GM21737 (cell line): ENCODE measurements around the gene VPS33B.
A peak's percentile ranks its signal among the peaks of the same experiment; 100 is the strongest.
"Not testable (repeated sequence)": the region's sequence is repeated elsewhere in the genome, so short reads cannot be mapped to it uniquely, and the experiment has no call there.

Source experiments
- ATAC-seq: cut with Tn5 transposase; IDR thresholded peaks from one replicate; pipeline ENCODE4 v1.9.1; 2021; ENCODE audit warnings: mild to moderate bottlenecking, moderate library complexity; ENCODE audit not compliant: unreplicated experiment

The VPS33B gene

DNA sequence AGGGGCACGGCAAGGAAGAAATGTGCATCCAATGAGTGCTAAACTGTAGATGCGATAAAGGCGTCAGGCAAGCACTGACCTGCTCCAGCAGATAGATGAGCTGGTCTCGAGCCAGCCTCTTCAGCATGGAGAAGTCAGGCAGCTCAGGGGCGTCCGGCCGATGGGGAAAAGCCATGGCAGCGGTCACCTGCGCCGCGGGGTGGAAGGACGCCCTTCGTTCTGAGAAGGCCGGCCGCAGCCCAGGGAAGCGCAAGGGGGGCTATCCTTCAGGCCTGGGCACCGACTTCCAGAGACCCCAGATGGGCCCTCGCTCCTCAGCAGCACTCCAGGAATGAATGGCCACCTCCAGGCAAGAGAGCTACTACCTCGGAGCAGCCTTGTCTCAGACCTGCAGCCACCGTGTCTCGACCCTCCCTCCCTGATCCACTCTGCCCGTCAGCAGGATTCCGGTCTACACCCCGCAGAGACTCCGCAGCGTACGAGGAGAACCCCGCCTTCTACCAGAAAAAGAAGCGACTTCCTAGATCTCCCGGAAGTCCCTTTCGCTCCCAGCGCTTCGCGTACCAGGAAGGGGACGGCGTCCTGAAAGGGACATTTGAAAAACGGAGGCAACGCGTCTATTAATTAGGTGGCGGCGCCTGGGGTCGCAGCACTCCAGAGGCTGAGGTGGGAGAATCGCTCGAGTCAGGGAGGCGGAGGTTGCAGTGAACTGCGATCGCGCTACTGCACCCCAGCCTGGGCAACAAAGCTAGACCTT lies at the start of gene VPS33B:
TSS of gene VPS33B (minus strand) at position 520 of the 757 bp plus-strand sequence. CDS start at position 175, 345 bp downstream.
- peak; percentile 55 for ATAC-seq

DNA sequence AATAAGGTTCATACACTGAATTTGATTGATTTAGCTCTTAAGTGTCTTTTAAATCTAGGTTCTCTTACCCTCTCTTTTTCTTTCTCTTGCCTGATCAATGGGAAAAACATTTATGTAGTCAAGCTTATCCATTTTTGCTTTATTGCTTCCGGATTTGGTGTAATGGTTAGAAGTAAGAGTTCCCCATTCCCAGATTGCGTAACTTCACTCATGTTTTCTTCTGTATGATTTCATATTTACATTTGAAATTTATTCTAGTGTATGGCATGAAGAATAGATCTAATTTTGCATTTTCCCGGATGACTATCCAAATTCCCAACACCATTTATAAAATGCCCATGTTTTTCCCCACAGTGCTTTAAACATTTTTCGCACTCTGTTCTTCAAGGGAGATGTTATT lies 49.8 kb upstream of the VPS33B start:
- ATAC-seq = no peak

DNA sequence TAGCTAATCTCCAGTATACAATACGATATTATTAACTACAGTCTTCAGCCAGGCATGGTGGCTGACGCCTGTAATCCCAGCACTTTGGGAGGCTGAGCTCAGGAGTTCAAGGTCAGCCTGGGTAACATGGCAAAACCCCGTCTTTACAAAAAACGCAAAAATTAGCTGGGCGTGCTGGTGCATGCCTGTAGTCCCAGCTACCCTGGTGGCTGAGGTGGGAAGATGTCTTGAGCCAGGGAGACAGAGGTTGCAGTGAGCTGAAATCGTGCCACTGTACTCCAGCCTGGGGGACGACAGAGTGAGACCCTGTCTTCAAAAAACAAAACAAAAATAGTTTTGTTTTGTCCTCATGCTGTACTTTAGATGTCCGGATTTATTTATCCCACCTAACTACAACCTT lies 48.5 kb upstream of the VPS33B start:
- no peak for ATAC-seq

DNA sequence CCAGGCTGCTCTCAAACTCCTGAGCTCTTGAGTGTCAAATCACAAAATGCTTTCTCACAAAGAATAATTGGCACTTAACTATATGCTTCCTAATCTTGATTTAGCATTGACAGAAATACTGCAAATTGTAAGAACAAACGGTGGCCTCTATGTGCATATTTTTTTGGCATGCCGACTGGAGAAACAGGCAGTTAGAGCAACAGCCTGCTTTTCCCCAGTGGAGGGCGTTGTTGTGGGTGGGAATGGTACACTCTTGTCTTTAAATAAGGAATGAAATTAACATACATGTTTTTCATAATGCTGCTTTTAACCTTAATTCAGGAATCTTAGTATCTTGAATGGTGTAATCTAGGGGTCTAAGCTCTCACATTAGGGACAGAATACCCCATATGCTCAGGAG lies 46.6 kb upstream of the VPS33B start:
- ATAC-seq = no peak

DNA sequence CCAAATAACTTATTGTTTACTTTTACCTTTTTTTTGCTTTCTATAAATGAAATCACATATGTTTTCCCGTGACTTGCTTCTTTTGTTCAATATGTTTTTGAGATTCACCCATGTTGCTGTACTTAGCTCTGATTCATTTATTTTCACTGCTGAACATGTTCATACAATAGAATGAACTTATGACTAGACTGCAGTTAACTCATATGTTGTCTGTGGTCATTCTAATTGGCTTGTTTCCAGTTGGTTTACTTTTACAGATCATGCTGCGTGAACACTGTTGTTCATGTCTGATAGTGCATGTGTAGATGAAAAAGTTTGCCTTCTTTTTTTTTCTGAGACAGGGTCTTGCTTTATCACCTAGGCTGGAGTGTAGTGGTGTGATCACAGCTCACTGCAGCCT lies 46.0 kb upstream of the VPS33B start:
- ATAC-seq = no peak

DNA sequence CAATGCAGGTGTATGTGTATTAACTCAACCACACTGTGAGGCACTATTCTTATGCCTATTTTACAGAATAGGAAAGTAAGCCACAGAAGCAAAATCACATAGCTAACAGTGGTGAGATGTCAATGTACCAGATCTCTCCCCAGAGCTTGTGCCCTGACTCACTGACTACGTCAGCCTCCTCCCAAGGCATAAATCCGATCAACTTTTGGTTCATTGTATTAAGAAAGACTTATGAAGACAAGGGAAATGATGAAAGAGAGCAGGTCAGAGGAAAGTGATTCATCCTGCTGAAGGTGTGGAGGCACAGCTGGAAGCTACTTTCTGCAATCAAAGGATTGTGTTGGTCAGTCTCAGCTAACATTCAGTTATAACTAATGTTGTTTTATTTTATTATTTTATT lies 44.6 kb upstream of the VPS33B start:
- no peak for ATAC-seq

DNA sequence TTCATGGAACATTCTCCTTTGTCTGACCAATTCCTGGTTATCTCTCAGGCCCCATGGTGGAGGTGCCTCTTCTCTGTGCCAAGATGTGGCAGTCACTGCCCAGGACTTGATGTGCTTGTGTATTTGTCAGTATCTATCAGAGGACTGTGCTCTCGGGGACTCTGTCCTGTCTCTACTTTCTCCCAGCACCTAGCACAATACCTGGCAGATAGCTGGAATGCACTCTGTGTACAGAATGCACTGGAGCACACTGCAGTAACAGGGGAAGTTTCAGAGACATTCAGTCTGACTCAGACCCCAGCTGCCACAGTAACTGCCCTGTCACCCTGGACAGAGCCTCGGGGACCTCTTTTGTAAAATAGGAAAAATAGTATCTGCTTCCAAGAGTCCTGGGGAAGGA lies 43.1 kb upstream of the VPS33B start:
- no peak for ATAC-seq

DNA sequence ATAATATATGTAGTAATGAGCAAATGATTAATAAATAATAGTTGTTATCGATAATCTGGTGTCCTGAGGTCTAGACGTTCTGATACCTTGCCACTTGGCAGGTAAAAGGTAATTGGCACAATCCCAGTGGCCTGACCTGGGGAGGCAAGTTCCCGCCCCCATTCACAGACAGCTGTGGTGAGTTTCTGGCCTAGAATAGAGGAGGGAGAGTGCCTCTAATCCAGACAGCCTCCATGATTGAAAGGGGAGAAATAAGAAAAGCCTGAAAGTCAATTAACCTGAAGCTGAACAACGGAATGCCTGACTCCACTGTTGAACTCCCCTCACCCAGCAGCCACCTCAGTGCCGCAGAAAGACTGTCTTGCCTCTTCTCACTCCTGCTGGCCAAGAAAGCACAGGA lies 39.6 kb upstream of the VPS33B start:
- ATAC-seq = no peak

DNA sequence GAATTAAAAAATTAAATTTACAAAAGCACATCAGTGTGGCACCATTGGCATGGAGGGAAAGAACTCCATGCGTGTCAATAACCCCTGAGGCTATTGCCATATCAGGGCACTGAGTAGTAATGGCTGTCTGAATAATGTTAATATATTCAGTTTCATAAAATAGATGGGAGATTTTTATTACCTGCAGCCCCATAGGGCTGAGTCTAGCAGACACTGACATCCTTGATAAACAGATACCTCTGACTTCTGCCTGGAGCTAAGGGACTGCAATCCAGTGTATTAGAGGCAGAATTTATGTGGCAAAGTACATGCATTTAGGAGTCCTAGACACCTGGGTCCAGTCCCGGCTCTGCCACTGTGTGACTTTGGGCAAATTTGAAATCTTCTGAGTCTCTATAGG lies 38.8 kb upstream of the VPS33B start:
- no peak for ATAC-seq

DNA sequence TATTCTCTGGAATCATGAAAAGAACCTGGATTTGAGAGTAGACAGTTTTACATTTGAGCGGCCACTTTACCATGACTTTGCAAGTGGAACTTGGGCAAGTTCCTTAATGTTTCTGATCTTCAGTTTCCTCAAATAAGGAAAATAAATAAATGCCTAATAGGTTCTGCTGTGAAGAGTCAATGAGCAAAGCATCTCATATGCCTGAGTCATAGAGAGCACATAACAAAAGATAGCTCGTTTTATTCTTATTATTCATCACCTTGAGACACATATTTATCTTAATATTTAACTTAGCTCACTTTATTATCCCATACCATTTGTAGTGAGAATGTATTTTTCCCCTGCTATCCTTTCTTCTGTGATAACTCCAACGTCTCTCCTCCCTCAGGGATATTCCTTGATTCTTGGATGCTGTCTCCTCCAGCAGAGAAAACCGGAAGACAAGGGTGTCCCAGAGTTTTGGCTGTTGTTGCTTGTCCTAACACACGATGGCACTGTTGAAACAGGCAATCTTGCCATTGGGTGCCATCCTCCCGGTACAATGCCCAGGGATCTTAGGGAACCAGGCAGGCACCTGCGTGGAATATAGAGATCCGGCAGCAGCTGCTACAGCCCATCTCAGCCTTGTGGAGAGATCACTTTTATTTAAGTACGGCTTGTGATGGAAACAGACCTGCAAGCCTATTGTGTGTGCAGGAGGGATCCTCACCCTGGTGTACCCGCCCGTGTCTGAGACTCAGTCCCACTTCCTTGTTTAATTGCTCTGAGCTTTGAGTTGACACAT lies 33.3 kb upstream of the VPS33B start:
- no peak for ATAC-seq

DNA sequence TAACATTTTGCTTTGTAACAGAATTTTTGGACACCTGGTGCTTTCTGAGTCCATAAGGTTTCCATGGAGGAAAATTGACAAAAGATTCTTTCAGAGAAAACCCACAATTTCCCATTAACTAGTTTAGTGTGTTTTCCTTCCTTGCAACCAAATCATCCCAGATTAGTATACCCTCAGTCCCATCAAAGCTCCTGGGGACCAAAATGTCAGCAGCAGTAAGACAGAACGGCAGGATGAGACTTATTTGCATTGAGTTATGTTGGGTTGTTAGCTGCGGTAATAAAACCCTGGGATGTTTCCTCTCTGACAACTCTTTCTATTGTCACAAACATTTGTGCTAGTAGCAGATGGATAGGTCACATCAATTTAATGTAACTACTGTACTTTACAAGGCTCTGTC lies 32.4 kb upstream of the VPS33B start:
- no peak for ATAC-seq

DNA sequence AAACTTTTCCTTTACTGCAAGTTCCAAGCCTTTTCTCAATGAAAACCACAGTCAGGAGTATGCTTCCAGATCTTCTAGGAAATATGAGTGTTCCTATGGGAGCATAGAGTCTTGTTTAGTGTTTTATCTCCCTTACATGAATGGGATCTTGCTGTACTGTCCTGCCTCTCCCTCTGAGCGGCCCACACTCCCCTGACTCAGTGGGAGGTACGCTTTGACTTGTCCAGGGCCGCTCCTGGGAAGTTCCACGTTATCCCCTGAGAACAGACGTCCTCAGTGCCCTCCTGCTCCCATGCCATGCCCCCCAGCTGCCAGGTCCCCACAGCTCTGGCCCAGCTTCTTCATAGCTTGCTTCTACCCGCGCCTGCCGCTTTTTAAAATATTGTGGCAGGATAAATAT lies 28.9 kb upstream of the VPS33B start:
- no peak for ATAC-seq

DNA sequence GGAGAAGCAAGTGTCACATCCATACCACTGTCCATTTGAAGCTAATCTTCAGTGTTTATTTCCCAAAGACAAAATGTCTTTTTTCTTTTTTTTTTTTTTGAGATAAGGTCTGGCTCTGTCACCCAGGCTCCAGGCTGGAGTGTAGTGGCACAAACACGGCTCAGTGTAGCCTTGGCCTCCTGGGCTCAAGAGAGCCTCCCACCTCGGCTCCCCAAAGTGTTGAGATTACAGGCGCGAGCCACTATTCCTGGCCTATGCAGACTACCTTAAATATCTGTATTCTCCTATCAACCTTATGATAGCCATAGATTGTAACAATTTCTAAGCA lies 27.7 kb upstream of the VPS33B start:
- no peak for ATAC-seq

DNA sequence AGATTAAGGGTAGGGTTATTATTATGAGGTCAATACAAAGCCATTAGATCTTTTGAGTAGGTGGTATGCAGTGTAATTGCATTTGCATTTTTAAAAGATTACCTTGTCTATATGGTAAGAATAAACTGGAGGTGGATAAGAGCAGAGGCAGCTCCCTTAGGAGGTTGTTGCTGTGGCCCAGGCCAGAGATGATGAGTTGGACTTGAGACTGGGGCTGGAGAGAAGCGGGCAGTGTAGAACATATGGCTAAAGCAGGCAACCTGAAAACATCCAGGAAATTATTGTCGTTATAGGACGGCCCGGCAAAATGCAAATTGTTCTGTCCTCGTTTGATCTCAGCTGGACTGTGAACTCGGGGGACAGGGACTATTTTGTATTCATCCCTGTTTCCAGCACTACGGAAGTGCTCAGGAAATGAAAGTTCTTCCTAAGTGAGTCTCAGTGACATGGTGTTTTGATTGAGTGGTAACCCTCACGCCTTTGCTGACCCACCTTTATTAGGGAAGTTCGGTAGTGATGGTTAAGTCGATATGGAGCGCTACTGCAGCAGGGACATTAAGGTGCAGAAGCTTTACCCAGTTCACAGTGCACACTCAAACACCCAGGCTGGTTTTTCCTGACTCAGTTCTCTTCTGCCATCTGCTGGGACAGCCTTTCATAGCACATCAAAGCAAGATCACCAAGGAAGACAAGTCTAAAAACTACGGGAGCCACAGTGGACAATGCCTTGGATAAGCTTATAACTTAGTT lies 27.2 kb upstream of the VPS33B start:
- no peak for ATAC-seq

DNA sequence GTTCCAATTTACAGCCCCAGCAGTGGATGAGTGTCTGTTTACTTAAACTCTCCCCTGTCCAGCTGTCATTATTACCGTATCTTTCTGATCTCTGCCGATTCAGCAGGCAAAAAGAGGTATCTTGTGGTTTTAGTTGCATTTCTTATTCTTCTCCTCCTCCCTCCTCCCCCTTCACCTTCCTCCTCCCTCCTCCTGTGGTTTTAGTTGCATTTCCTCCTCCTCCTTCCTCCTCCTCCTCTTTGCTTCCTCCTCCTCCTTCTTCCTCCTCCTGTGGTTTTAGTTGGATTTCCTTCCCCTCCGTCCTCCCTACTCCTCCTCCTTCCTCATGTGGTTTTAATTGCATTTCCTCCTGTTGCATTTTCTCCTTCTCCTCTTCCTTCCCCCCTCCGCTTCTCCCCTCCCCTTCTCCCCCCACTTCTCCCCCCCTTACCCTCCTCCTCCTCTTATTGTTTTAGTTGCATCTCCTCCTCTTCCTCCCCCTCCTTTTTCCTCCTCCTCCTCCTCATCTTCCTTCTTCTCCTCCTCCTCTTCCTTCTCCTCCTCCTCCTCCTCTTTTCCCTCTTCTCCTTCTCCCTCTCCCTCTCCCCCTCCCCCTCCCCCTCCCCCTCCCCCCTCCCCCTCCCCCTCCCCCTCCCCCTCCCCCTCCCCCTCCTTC lies 25.3 kb upstream of the VPS33B start:
- no peak for ATAC-seq

DNA sequence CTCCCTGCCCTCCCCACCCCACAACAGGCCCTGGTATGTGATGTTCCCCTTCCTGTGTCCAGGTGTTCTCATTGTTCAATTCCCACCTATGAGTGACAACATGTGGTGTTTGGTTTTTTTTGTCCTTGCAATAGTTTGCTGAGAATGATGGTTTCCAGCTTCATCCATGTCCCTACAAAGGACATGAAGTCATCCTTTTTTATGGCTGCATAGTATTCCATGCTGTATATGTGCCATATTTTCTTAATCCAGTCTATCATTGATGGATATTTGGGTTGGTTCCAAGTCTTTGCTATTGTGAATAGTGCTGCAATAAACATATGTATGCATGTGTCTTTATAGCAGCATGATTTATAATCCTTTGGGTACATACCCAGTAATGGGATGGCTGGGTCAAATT lies 23.7 kb upstream of the VPS33B start:
- not testable (repeated sequence) for ATAC-seq

DNA sequence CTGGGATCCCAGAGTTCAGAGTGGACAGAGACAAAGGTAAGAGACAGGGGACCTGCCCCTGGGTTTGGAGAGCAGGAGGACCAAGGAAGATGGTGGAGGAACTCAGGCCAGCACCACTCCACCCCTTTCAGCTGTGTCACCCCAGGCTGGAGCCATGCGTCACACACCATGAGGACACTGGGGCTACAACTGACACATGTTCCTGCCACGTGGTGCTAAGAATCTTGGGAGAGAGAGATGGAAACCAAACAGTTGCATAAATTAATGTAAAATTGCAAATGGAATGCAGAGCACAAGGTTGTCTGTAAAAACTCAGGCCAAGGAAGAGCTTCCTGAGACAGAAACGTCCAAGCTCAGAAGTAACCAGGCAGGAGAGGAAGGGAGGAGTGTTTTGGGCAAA lies 22.7 kb upstream of the VPS33B start:
- ATAC-seq = no peak

DNA sequence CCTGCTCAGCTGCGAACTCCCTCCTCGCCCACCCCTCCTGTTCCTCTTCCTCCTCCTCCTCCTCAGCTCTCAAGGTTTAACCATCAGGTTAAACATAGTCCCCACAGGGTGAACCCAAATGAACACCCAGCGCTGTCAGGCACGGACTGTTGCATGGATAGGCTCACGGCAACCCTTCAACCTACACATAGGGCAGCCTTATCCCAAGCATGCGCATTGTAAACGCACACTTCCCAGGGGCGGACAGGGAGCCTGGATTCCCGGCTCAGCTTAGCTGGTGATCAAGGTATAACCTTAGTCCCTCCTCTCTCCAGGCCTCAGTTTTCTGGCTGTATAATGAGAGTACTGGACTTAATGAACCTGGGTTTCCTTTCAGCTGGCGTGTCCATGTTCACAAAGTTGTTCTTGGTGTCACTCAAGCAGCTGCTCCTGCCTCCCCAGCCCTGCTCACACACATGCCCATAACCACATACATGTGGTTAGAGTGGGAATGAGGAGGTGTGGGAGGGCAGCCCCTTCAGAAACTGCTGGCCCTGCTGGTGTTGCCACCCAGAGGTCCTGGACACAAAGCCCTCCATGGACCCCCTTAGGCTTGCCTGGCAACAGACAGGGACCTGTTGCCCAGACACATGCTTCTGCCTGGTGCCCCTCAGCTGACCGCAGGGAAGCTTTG lies 20.9 kb upstream of the VPS33B start:
- no peak for ATAC-seq

DNA sequence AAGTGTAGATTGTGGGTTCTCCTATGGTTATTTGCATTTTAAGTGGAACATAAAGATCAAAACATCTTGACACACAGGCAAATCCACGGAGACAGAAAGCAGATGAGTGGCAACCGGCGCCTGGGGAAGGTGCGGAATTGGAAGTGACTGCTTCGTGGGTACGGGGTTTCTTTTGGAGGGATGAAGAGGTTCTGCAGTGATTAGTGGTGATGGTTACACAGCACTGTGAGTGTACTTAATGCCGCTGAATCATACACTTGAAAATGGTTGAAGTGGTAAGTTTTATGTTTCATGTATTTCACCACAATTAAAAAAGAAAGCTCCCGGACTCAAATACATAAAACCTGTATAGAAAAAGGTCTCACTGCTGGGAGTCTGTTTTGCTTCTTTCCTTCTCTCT lies 18.5 kb upstream of the VPS33B start:
- no peak for ATAC-seq

DNA sequence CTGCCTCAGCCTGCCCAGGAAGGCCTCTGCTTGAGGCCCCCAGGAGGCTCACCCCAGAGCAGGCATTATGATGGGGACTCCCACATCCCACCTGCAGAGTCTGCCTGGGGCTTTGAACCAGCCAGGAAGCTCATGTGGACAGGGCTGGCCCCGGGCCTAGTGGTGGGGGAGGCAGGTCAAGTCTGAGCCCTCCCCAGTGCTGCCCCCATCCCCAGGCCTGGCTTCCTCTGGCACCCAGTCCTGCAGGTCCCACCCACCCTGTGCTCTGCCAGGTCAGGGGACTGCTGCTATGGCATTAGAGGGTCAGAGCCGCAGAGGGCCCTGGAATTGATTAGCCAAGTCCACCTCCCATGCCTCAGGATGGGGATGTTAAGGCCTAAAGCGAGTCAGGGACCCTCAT lies 17.6 kb upstream of the VPS33B start:
- no peak for ATAC-seq
